D721Med (cell line): ENCODE results near the gene AP2B1.

Source experiments
- DNase-seq: peaks from one replicate; pipeline ENCODE4 v3.0.0; 2011; ENCODE audit warnings: low spot score; ENCODE audit not compliant: insufficient read length
- FAIRE-seq: peaks from 2 replicates; lab custom pipeline; 2011; peaks lifted over from hg19 to GRCh38; lab: Jason Lieb, UNC
- CTCF ChIP-seq: IDR thresholded peaks from 2 replicates; pipeline ENCODE4 v1.5.1; 2012; ENCODE audit warnings: mild to moderate bottlenecking, control low read depth; ENCODE audit not compliant: insufficient read depth; ENCODE audit errors: missing control alignments

AP2B1 gene

GRCh38 chr17:35743626-35744328 is 156.7 kb downstream of the AP2B1 start:
- FAIRE-seq (no peak), DNase-seq (no peak)
- TF ChIP-seq CTCF: no peak

- FAIRE-seq (no peak), DNase-seq (no peak)
- TF ChIP-seq CTCF: no peak
Observed at GRCh38 chr17:35744830-35745229, 157.7 kb downstream of the AP2B1 start.

GRCh38 chr17:35745246-35745645 is 158.1 kb downstream of the AP2B1 start:
- no peak for FAIRE-seq
- DNase-seq: no peak
- TF ChIP-seq CTCF: no peak

GRCh38 chr17:35745749-35746320 is 158.7 kb downstream of the AP2B1 start:
- DNase-seq (no peak), FAIRE-seq (no peak)

GRCh38 chr17:35747540-35748017 is 160.5 kb downstream of the AP2B1 start:
- peak; percentile 99 for TF ChIP-seq CTCF
- peak; percentile 80 for DNase-seq
- FAIRE-seq: no peak

More at GRCh38 chr17:35745749-35746320, 158.7 kb downstream of the AP2B1 start:
- TF ChIP-seq CTCF: no peak

- no peak for TF ChIP-seq CTCF
- no peak for DNase-seq
- no peak for FAIRE-seq
Observed at GRCh38 chr17:35748341-35748841, 161.3 kb downstream of the AP2B1 start.

- DNase-seq (no peak), FAIRE-seq (no peak)
- no peak for TF ChIP-seq CTCF
Observed at GRCh38 chr17:35748979-35749378, 161.9 kb downstream of the AP2B1 start.
